ENCODE data around the gene STOML2. TPM values are rescaled to one million over a fixed set of nuclear protein-coding genes. Genes with fewer than 3 reads are reported as not detected.

STOML2 gene
- polyA plus RNA-seq, 1 donor (not counting 4 experiments of a cell fraction or from before 2014, with no cell fraction given), result 149 TPM

DNA sequence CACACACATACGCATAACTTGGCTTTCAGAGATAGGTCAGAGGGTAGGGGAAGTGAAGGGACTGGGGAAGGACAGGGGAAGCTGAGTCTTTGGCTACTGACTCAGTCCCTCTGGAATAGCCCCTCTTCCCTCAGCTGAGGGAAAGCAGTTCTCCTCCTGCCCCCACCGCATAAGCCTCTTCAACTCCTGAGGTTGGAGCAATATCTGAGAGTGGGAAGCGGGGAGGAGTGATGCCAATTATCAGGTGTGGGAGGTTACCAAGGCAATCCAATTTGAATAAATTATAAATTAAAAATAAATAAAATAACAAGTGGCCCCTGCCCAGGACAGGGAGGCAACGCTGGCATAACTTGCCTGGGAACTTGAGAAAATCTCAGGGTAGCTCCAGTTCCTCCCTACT, 1.7 kb upstream of the STOML2 start:
- Histone ChIP-seq H3K27ac (ENCODE audit: control insufficient read depth, insufficient read depth, low read length) (no peak overlapping the region), H3K9ac (ENCODE audit: control insufficient read depth, extremely low read depth, insufficient read depth, low read length) (no peak overlapping the region), H3K9me3 (ENCODE audit: control insufficient read depth, low read depth, low read length) (no peaks in the 10 kb centered on the region), H4K20me1 (ENCODE audit: control insufficient read depth, extremely low read depth, insufficient read depth, low read length) (peaks cover 3% of the 10 kb centered on the region), H3K4me3 (ENCODE audit: control insufficient read depth in 2 of 3, extremely low read depth in 1 of 3, insufficient read depth in 2 of 3, low read depth in 1 of 3, low read length in 3 of 3) (no peak overlapping the region), H3K4me2 (ENCODE audit: control insufficient read depth, extremely low read depth, insufficient read depth, low read depth, low read length) (no peak overlapping the region), H3K36me3 (ENCODE audit: control insufficient read depth in 2 of 2, extremely low read depth in 1 of 2, insufficient read depth in 2 of 2, low read length in 2 of 2) (peaks cover 51 to 53% of the 10 kb centered on the region in 2 experiments), H3K9me1 (ENCODE audit: control insufficient read depth, extremely low read depth, insufficient read depth, low read length) (no peaks in the 10 kb centered on the region), H2AFZ (ENCODE audit: control insufficient read depth, low read length) (no peak overlapping the region), H3K79me2 (ENCODE audit: control insufficient read depth, insufficient read depth, low read length) (peaks cover 34% of the 10 kb centered on the region), H3K27me3 (ENCODE audit: control insufficient read depth, extremely low read depth, insufficient read depth, low read length) (no peaks in the 10 kb centered on the region), H3K4me1 (ENCODE audit: control insufficient read depth, extremely low read depth, insufficient read depth, low read length) (peaks cover 17% of the 10 kb centered on the region)
- FAIRE-seq (no peak), DNase-seq (ENCODE audit: low read depth, low spot score) (no peak)
- dilution Hi-C loops (cut with MboI; ENCODE audit: extremely low pct_ligation_motif_present, low sequenced_read_pairs), result no loop called here
- TF ChIP-seq, protein P1, sequence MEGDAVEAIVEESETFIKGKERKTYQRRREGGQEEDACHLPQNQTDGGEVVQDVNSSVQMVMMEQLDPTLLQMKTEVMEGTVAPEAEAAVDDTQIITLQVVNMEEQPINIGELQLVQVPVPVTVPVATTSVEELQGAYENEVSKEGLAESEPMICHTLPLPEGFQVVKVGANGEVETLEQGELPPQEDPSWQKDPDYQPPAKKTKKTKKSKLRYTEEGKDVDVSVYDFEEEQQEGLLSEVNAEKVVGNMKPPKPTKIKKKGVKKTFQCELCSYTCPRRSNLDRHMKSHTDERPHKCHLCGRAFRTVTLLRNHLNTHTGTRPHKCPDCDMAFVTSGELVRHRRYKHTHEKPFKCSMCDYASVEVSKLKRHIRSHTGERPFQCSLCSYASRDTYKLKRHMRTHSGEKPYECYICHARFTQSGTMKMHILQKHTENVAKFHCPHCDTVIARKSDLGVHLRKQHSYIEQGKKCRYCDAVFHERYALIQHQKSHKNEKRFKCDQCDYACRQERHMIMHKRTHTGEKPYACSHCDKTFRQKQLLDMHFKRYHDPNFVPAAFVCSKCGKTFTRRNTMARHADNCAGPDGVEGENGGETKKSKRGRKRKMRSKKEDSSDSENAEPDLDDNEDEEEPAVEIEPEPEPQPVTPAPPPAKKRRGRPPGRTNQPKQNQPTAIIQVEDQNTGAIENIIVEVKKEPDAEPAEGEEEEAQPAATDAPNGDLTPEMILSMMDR (optimal IDR thresholded peaks at IDR 0.05 in 1 of 3, IDR thresholded peaks at IDR 0.05 in 1 of 3, conservative IDR thresholded peaks at IDR 0.05 in 1 of 3; ENCODE audit: extremely low read depth in 1 of 3, insufficient read depth in 2 of 3, low read length in 3 of 3), result no peak
- no peak for TF ChIP-seq EZH2 (IDR thresholded peaks at IDR 0.05; ENCODE audit: low read length)

DNA sequence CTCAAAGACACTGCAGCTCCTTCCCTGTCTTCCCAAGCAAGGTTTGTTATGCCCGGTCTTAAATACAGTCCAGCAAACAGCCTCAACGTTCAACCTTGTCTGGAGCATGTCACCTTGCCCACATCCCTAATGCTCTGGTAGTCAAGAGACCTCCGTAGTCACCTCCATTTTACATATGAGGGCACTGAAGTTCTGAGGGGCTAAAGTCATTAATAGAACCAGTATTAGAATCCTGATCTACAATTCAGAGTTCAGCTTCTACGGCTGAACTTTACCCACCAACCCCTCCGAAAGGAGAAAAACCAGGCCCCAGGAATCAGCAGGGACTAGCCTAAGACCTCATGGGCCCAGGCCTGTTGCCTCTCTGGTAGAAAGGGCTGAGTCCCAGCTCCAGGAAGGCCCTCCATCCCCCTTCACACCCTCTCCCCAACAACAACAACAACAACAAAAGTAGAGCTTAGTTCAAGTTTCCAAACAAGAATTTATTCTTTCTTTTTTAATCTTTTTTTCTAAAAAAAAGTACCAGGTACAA, 795 bp upstream of the STOML2 start:
- H3K36me3 ChIP-seq (ENCODE audit: control insufficient read depth in 2 of 2, extremely low read depth in 1 of 2, insufficient read depth in 2 of 2, low read length in 2 of 2), result peaks cover 48 to 55% of the 10 kb centered on the region in 2 experiments

More for the DNA sequence above, 795 bp upstream of the STOML2 start:
- H3K4me1 ChIP-seq (ENCODE audit: control insufficient read depth, extremely low read depth, insufficient read depth, low read length), result peaks cover 17% of the 10 kb centered on the region
- dilution Hi-C loops (cut with MboI; ENCODE audit: extremely low pct_ligation_motif_present, low sequenced_read_pairs), result no loop called here
- H3K27me3 ChIP-seq (ENCODE audit: control insufficient read depth, extremely low read depth, insufficient read depth, low read length), result no peaks in the 10 kb centered on the region
- H3K79me2 ChIP-seq (ENCODE audit: control insufficient read depth, insufficient read depth, low read length), result peaks cover 25% of the 10 kb centered on the region
- H3K4me3 ChIP-seq (ENCODE audit: control insufficient read depth in 2 of 3, extremely low read depth in 1 of 3, insufficient read depth in 2 of 3, low read depth in 1 of 3, low read length in 3 of 3), result peak overlapping the region; percentile 68 to 88 (median 77)
- peak overlapping the region; percentile 92 for H3K27ac ChIP-seq (ENCODE audit: control insufficient read depth, insufficient read depth, low read length)
- H3K9me1 ChIP-seq (ENCODE audit: control insufficient read depth, extremely low read depth, insufficient read depth, low read length), result no peaks in the 10 kb centered on the region
- no peaks in the 10 kb centered on the region for H3K9me3 ChIP-seq (ENCODE audit: control insufficient read depth, low read depth, low read length)
- TF ChIP-seq, protein P1 (optimal IDR thresholded peaks at IDR 0.05 in 1 of 3, IDR thresholded peaks at IDR 0.05 in 1 of 3, conservative IDR thresholded peaks at IDR 0.05 in 1 of 3; ENCODE audit: extremely low read depth in 1 of 3, insufficient read depth in 2 of 3, low read length in 3 of 3), result no peak
- no peak for TF ChIP-seq EZH2 (IDR thresholded peaks at IDR 0.05; ENCODE audit: low read length)
- H4K20me1 ChIP-seq (ENCODE audit: control insufficient read depth, extremely low read depth, insufficient read depth, low read length), result no peaks in the 10 kb centered on the region
- DNase-seq (ENCODE audit: low read depth, low spot score), result no peak
- no peak for FAIRE-seq
- H2AFZ ChIP-seq (ENCODE audit: control insufficient read depth, low read length), result peak overlapping the region; percentile 90
- peak overlapping the region; percentile 100 for H3K4me2 ChIP-seq (ENCODE audit: control insufficient read depth, extremely low read depth, insufficient read depth, low read depth, low read length)
- H3K9ac ChIP-seq (ENCODE audit: control insufficient read depth, extremely low read depth, insufficient read depth, low read length), result peak overlapping the region; percentile 94
